ENCODE results near the gene SRRM5. TPM values are rescaled to one million over a fixed set of nuclear protein-coding genes. Genes with fewer than 3 reads are reported as not detected.

SRRM5 gene
- total and polyA plus RNA-seq, 4 donors = 0.07 to 0.09 (median 0.09) TPM

- H3K9me3 ChIP-seq (ENCODE audit: control insufficient read depth in 4 of 4, low read length in 3 of 4) = no peaks in the 10 kb centered on the region
- H3K36me3 ChIP-seq (ENCODE audit: control insufficient read depth in 4 of 4, insufficient read depth in 3 of 4, low read depth in 1 of 4, low read length in 3 of 4) = no peaks in the 10 kb centered on the region
- 17% methylated on average over 18 of the region's 18 CpGs for WGBS
- H3K27ac ChIP-seq (ENCODE audit: low read depth in 1 of 2, low read length in 2 of 2) = no peak overlapping the region
- no peak overlapping the region for H3K9ac ChIP-seq (ENCODE audit: low read depth in 1 of 2, low read length in 2 of 2)
- peak overlapping the region in 2 of 3 donors; percentile 31 to 75 for H3K4me3 ChIP-seq (ENCODE audit: low read depth in 1 of 3, low read length in 3 of 3)
- H3K4me1 ChIP-seq (ENCODE audit: control insufficient read depth in 4 of 4, insufficient read depth in 4 of 4, low read length in 3 of 4) = peaks cover 4 to 11% (median 9%) of the 10 kb centered on the region in 4 donors
- no peak for DNase-seq (ENCODE audit: low spot score)
- H3K27me3 ChIP-seq (ENCODE audit: control insufficient read depth in 4 of 4, insufficient read depth in 4 of 4, low read length in 3 of 4) = no peaks in the 10 kb centered on the region
- TF ChIP-seq RXRA (IDR thresholded peaks at IDR 0.05) = no peak
- no peak for TF ChIP-seq FOXA2 (IDR thresholded peaks at IDR 0.05)
- no peak for TF ChIP-seq GABPA (IDR thresholded peaks at IDR 0.05 in 1 of 2, conservative IDR thresholded peaks at IDR 0.05 in 1 of 2)
- TF ChIP-seq ATF3 (IDR thresholded peaks at IDR 0.05) = no peak
- TF ChIP-seq SP1 (IDR thresholded peaks at IDR 0.05) = no peak
- TF ChIP-seq EGR1 (IDR thresholded peaks at IDR 0.05; ENCODE audit: low read depth in 2 of 2) = no peak
- TF ChIP-seq YY1 (IDR thresholded peaks at IDR 0.05) = no peak
- TF ChIP-seq, protein P1, sequence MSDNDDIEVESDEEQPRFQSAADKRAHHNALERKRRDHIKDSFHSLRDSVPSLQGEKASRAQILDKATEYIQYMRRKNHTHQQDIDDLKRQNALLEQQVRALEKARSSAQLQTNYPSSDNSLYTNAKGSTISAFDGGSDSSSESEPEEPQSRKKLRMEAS (IDR thresholded peaks at IDR 0.05) = no peak
- no peak for TF ChIP-seq HNF4A (conservative IDR thresholded peaks at IDR 0.05)
- no peak for TF ChIP-seq HNF4G (IDR thresholded peaks at IDR 0.05)
These were observed 27.2 kb downstream of the SRRM5 start for GRCh38 chr19:43638995-43639518.

DNA sequence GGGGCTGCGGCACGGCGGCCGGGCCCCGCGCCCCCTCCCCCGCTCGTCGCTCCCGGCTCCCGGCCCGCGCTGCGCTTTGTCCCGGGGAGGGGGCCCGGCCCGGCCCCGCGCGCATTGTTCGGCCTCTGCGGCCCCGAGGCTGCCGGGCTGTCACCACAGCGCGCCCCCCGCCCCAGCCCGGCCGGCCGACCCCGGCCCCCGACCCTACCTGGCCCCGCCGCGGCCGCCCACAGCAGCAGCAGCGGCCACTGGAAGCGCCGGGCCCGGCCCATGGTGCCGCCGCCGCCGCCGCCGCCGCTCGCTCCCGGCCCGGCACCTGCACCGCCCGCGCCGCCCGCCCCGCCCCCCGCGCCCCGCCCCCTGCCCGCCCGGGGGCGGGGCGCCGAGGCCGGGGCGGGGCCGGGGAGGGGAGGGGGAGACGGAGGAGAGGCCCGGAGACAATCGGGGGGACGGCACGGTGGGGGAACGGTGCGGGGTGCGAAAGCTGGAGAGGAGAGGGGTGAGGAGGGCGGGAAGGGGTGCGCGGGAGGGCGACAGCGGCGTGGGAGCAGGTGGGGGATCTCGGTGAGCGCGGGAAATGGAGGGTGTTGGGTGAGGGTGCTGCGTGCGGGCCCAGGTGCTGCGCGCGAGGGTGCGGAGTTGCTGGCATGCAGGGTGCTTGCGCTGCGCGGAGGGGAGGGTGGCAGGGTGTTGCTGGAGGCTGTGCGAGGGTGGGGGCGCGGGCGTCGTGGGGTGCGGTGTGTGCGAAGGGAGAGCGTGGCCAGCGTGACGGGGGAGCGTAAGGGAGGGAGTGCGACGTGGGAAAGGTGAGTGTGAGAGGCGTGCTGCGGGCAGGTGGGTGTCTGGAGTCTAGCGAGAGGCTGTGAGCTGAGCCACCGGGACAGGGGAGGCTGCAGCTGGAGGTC lies 27.9 kb downstream of the SRRM5 start, which contains the start of gene CADM4:
TSS of gene CADM4 (minus strand) at position 332 of the 905 bp plus-strand sequence. CDS start at position 272, 60 bp downstream.
- Histone ChIP-seq H3K36me3 (ENCODE audit: control insufficient read depth in 4 of 4, insufficient read depth in 3 of 4, low read depth in 1 of 4, low read length in 3 of 4) (no peaks in the 10 kb centered on the region), H3K9ac (ENCODE audit: low read depth in 1 of 2, low read length in 2 of 2) (no peak within 1 kb of the TSS), H3K4me3 (ENCODE audit: low read depth in 1 of 3, low read length in 3 of 3) (peak within 1 kb of the TSS; percentile 35 to 75 (median 67)), H3K4me1 (ENCODE audit: control insufficient read depth in 4 of 4, insufficient read depth in 4 of 4, low read length in 3 of 4) (peaks cover 4 to 11% (median 9%) of the 10 kb centered on the region in 4 donors), H3K9me3 (ENCODE audit: control insufficient read depth in 4 of 4, low read length in 3 of 4) (no peaks in the 10 kb centered on the region), H3K27ac (ENCODE audit: low read depth in 1 of 2, low read length in 2 of 2) (no peak within 1 kb of the TSS), H3K27me3 (ENCODE audit: control insufficient read depth in 4 of 4, insufficient read depth in 4 of 4, low read length in 3 of 4) (no peaks in the 10 kb centered on the region)
- TF ChIP-seq SP1 (IDR thresholded peaks at IDR 0.05) (no peak), NR2F2 (IDR thresholded peaks at IDR 0.05) (no peak), CTCF (IDR thresholded peaks at IDR 0.05; ENCODE audit: low read depth, low read length, missing input control) (no peak), HNF4G (IDR thresholded peaks at IDR 0.05) (no peak), FOXA1 (IDR thresholded peaks at IDR 0.05) (no peak), ATF3 (IDR thresholded peaks at IDR 0.05) (no peak)
- DNase-seq (ENCODE audit: low spot score) = peak; percentile 55
- WGBS = 2% methylated on average over 110 of the region's 110 CpGs

DNA sequence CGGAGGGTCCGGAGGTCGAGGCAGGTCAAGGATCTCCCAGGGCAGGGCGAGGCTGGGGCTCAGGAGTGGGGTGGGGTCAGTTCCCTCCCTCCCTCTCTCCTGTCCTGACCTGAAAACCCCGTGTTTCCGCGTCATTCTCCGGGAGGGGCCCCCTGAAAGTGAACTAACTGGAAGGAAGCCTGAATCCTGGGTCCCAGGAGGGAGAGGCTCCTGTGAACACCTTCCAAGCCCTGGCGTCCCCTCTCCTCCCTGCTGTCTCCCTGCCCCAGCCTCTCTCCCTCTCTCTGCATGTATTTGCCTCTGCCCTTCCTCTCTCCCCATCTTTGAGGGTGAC lies 28.5 kb downstream of the SRRM5 start:
- no peaks in the 10 kb centered on the region for H3K27me3 ChIP-seq (ENCODE audit: control insufficient read depth in 4 of 4, insufficient read depth in 4 of 4, low read length in 3 of 4)
- no peak overlapping the region for H3K9ac ChIP-seq (ENCODE audit: low read depth in 1 of 2, low read length in 2 of 2)
- 19% methylated on average over 9 of the region's 9 CpGs for WGBS
- TF ChIP-seq CTCF (IDR thresholded peaks at IDR 0.05; ENCODE audit: low read depth, low read length, missing input control) (no peak), ZBTB33 (IDR thresholded peaks at IDR 0.05) (no peak), HNF4A (conservative IDR thresholded peaks at IDR 0.05) (no peak)
- TF ChIP-seq, protein P2, sequence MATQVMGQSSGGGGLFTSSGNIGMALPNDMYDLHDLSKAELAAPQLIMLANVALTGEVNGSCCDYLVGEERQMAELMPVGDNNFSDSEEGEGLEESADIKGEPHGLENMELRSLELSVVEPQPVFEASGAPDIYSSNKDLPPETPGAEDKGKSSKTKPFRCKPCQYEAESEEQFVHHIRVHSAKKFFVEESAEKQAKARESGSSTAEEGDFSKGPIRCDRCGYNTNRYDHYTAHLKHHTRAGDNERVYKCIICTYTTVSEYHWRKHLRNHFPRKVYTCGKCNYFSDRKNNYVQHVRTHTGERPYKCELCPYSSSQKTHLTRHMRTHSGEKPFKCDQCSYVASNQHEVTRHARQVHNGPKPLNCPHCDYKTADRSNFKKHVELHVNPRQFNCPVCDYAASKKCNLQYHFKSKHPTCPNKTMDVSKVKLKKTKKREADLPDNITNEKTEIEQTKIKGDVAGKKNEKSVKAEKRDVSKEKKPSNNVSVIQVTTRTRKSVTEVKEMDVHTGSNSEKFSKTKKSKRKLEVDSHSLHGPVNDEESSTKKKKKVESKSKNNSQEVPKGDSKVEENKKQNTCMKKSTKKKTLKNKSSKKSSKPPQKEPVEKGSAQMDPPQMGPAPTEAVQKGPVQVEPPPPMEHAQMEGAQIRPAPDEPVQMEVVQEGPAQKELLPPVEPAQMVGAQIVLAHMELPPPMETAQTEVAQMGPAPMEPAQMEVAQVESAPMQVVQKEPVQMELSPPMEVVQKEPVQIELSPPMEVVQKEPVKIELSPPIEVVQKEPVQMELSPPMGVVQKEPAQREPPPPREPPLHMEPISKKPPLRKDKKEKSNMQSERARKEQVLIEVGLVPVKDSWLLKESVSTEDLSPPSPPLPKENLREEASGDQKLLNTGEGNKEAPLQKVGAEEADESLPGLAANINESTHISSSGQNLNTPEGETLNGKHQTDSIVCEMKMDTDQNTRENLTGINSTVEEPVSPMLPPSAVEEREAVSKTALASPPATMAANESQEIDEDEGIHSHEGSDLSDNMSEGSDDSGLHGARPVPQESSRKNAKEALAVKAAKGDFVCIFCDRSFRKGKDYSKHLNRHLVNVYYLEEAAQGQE (IDR thresholded peaks at IDR 0.05) = no peak

More for the DNA sequence above, 28.5 kb downstream of the SRRM5 start:
- no peaks in the 10 kb centered on the region for H3K36me3 ChIP-seq (ENCODE audit: control insufficient read depth in 4 of 4, insufficient read depth in 3 of 4, low read depth in 1 of 4, low read length in 3 of 4)
- H3K4me3 ChIP-seq (ENCODE audit: low read depth in 1 of 3, low read length in 3 of 3) = peak overlapping the region in 2 of 3 donors; percentile 67 to 75
- DNase-seq (ENCODE audit: low spot score) = no peak
- peaks cover 4 to 11% (median 9%) of the 10 kb centered on the region in 4 donors for H3K4me1 ChIP-seq (ENCODE audit: control insufficient read depth in 4 of 4, insufficient read depth in 4 of 4, low read length in 3 of 4)
- H3K27ac ChIP-seq (ENCODE audit: low read depth in 1 of 2, low read length in 2 of 2) = no peak overlapping the region
- H3K9me3 ChIP-seq (ENCODE audit: control insufficient read depth in 4 of 4, low read length in 3 of 4) = no peaks in the 10 kb centered on the region

Data from liver (tissue), 9 donors.